HG03108 (cell line): ENCODE measurements around the gene TLCD3B.

ENCODE experiments used
- ATAC-seq: cut with Tn5 transposase; IDR thresholded peaks from one replicate; pipeline ENCODE4 v1.9.1; 2021; ENCODE audit warnings: moderate library complexity; ENCODE audit not compliant: unreplicated experiment

TLCD3B gene

DNA sequence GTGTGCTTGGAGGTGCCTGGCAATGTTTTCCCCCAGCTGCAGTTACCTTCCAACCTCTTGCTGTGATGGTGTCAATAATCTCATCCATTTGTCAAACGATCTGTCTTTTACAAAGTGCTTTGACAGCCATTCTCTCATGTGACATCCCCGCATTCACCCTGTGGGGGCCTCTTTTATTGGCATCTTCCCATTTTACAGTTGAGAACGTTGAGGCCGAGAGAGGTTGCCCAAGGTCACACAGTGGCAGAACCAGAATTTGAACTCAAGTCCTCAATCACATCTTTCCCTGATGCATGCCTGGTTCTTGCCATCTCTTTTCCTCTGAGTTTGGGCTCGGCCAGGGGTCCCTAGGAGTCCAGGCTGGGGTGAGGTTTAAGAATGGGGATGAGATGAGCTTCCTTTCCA, 55.9 kb downstream of the TLCD3B start:
- ATAC-seq, result no peak
